DOHH2 (cell line): ENCODE measurements around the gene FBXO42.

Source experiments
- EZH2phosphoT487 ChIP-seq: fragments of 200-600 bp; sonication (generic); IDR thresholded peaks from 2 replicates; pipeline ENCODE4 v1.6.1; 2017; ENCODE audit warnings: borderline replicate concordance, mild to moderate bottlenecking, antibody characterized with exemption, low read length, moderate library complexity, mixed read lengths
- TF ChIP-seq, protein P1 (sequence below): fragments of 200-600 bp; sonication (generic); IDR thresholded peaks from one replicate; pipeline ENCODE4 v1.5.1; 2014; ENCODE audit warnings: antibody characterized with exemption, mild to moderate bottlenecking, low read depth, low read length; ENCODE audit not compliant: poor library complexity, severe bottlenecking

DNA sequence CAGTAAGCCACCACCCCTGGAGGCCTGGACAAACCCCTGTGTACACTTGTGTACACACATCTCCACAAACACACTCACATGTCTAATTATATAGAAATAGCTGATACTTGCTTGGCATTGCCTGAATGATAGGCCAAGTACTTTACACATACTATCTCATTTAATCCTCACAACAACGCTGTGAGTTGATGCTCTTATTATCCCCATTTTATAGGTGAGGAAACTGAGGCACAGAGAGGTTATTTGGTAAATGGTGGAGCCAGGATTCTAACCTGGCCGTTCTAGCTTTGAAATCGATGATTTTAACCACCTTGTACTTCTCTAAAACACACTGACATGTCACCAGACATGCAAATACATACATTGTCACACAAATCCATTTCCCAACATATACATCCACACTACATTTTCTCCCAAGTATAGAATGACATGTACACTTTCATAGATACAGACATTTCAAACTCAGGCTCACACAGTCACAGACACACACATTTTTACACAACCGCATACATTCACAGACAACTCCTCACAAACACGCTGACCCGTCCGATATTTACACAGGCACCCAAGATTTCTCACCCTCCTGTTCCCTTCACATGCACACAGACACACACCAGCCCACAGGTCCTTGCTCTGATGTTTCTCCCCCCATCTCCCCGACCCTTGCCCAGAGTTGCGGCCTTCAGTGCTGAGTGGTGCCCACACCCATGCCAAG, 143.0 kb downstream of the FBXO42 start:
- TF ChIP-seq, protein P1, sequence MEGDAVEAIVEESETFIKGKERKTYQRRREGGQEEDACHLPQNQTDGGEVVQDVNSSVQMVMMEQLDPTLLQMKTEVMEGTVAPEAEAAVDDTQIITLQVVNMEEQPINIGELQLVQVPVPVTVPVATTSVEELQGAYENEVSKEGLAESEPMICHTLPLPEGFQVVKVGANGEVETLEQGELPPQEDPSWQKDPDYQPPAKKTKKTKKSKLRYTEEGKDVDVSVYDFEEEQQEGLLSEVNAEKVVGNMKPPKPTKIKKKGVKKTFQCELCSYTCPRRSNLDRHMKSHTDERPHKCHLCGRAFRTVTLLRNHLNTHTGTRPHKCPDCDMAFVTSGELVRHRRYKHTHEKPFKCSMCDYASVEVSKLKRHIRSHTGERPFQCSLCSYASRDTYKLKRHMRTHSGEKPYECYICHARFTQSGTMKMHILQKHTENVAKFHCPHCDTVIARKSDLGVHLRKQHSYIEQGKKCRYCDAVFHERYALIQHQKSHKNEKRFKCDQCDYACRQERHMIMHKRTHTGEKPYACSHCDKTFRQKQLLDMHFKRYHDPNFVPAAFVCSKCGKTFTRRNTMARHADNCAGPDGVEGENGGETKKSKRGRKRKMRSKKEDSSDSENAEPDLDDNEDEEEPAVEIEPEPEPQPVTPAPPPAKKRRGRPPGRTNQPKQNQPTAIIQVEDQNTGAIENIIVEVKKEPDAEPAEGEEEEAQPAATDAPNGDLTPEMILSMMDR = no peak
- TF ChIP-seq EZH2phosphoT487 = no peak
